Neural cell (in vitro differentiated cells): ENCODE measurements around the gene CACNA1D.

ENCODE experiments used
- EZH2 ChIP-seq: fragments of 200-600, 300-800 bp; shearing (Covaris generic), sonication (generic); IDR thresholded peaks from 2 replicates; pipeline ENCODE4 v1.6.1; 2014; ENCODE audit warnings: antibody characterized with exemption, low read length, borderline replicate concordance, mild to moderate bottlenecking; ENCODE audit not compliant: insufficient read depth, poor library complexity, severe bottlenecking
- TAF1 ChIP-seq: IDR thresholded peaks from 2 replicates; pipeline ENCODE4 v1.6.1; 2012; ENCODE audit warnings: low read depth
- TF ChIP-seq, protein P1 (sequence below): fragments of 450-650 bp; IDR thresholded peaks from 2 replicates; pipeline ENCODE4 v1.5.1; 2014; ENCODE audit warnings: antibody characterized with exemption, mild to moderate bottlenecking, moderate library complexity; ENCODE audit not compliant: poor library complexity, severe bottlenecking
- TF ChIP-seq, protein P2 (sequence below): IDR thresholded peaks from 2 replicates; pipeline ENCODE4 v1.6.1; 2012; ENCODE audit warnings: borderline replicate concordance

DNA sequence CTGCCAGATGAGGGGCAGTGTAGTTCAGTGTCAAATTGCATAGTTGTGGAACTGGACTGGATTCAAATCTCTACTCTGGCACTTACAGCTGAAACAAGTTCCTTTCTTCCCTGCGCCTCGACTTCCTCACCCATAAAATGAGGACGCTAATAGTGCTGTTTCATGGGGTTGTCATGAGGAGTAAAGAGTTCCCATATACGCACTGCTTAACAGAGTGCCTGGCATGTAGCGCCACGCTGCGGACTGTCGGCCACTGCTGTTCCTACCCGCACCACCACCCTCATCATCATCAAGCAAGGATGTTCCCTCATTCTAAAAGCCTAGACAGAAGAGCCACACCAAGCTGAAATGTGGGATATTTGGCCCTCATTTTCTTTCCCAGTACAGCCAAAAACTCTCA lies 259.9 kb downstream of the CACNA1D start:
- TF ChIP-seq, protein P1, sequence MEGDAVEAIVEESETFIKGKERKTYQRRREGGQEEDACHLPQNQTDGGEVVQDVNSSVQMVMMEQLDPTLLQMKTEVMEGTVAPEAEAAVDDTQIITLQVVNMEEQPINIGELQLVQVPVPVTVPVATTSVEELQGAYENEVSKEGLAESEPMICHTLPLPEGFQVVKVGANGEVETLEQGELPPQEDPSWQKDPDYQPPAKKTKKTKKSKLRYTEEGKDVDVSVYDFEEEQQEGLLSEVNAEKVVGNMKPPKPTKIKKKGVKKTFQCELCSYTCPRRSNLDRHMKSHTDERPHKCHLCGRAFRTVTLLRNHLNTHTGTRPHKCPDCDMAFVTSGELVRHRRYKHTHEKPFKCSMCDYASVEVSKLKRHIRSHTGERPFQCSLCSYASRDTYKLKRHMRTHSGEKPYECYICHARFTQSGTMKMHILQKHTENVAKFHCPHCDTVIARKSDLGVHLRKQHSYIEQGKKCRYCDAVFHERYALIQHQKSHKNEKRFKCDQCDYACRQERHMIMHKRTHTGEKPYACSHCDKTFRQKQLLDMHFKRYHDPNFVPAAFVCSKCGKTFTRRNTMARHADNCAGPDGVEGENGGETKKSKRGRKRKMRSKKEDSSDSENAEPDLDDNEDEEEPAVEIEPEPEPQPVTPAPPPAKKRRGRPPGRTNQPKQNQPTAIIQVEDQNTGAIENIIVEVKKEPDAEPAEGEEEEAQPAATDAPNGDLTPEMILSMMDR = no peak
- no peak for TF ChIP-seq TAF1
- TF ChIP-seq, protein P2, sequence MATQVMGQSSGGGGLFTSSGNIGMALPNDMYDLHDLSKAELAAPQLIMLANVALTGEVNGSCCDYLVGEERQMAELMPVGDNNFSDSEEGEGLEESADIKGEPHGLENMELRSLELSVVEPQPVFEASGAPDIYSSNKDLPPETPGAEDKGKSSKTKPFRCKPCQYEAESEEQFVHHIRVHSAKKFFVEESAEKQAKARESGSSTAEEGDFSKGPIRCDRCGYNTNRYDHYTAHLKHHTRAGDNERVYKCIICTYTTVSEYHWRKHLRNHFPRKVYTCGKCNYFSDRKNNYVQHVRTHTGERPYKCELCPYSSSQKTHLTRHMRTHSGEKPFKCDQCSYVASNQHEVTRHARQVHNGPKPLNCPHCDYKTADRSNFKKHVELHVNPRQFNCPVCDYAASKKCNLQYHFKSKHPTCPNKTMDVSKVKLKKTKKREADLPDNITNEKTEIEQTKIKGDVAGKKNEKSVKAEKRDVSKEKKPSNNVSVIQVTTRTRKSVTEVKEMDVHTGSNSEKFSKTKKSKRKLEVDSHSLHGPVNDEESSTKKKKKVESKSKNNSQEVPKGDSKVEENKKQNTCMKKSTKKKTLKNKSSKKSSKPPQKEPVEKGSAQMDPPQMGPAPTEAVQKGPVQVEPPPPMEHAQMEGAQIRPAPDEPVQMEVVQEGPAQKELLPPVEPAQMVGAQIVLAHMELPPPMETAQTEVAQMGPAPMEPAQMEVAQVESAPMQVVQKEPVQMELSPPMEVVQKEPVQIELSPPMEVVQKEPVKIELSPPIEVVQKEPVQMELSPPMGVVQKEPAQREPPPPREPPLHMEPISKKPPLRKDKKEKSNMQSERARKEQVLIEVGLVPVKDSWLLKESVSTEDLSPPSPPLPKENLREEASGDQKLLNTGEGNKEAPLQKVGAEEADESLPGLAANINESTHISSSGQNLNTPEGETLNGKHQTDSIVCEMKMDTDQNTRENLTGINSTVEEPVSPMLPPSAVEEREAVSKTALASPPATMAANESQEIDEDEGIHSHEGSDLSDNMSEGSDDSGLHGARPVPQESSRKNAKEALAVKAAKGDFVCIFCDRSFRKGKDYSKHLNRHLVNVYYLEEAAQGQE = no peak
- TF ChIP-seq EZH2 = no peak
